Memory B cell (primary cell): ENCODE data around the gene LRIF1.
"Not testable (repeated sequence)": the region's sequence is repeated elsewhere in the genome, so short reads cannot be mapped to it uniquely, and the experiment has no call there.

Experiments
- ATAC-seq: fragments of 150-1000 bp; cut with Tn5 transposase; 2 replicates; pipeline ENCODE4 v1.10.0; 2021; ENCODE audit warnings: low read depth, mild to moderate bottlenecking, moderate library complexity
- DNase-seq, 2 donors: peaks; one replicate each; pipeline ENCODE4 v3.0.0; 2022; ENCODE audit warnings: low spot score in 2 of 2
- H3K27ac Mint-ChIP-seq: one replicate; pipeline ENCODE4 v1.8.0; 2022; ENCODE audit warnings: mild to moderate bottlenecking, moderate library complexity, mixed read lengths
- H3K27me3 Mint-ChIP-seq: one replicate; pipeline ENCODE4 v1.8.0; 2022; ENCODE audit warnings: mixed read lengths
- H3K36me3 Mint-ChIP-seq: one replicate; pipeline ENCODE4 v1.8.0; 2022; ENCODE audit warnings: mild to moderate bottlenecking, mixed read lengths
- H3K4me1 Mint-ChIP-seq: one replicate; pipeline ENCODE4 v1.8.0; 2022; ENCODE audit warnings: mixed read lengths
- H3K4me3 Mint-ChIP-seq: one replicate; pipeline ENCODE4 v1.8.0; 2022; ENCODE audit warnings: mild to moderate bottlenecking, moderate library complexity, mixed read lengths
- H3K9me3 Mint-ChIP-seq: one replicate; pipeline ENCODE4 v1.8.0; 2022; ENCODE audit warnings: mixed read lengths

LRIF1 gene

GRCh38 chr1:110963691-110964454, at the start of gene LRIF1:
Gene LRIF1, minus strand, starts transcription at chr1:110963922. Its CDS starts 234 bp downstream, at chr1:110963688.
- peak; percentile 98 to 100 for DNase-seq
- Mint-ChIP-seq H3K4me3 (peak within 1 kb of the TSS; percentile 86), H3K27me3 (peaks cover 6% of the 10 kb centered on the region), H3K27ac (peak within 1 kb of the TSS; percentile 97), H3K4me1 (peaks cover 19% of the 10 kb centered on the region), H3K9me3 (peaks cover 22% of the 10 kb centered on the region), H3K36me3 (peaks cover 28% of the 10 kb centered on the region)
- peak; percentile 86 for ATAC-seq

GRCh38 chr1:111008031-111008430, 44.3 kb upstream of the LRIF1 start:
- DNase-seq (no peak), ATAC-seq (no peak)
- Mint-ChIP-seq H3K4me1 (no peaks in the 10 kb centered on the region), H3K9me3 (peaks cover 12% of the 10 kb centered on the region), H3K27ac (no peak overlapping the region), H3K27me3 (peaks cover 19% of the 10 kb centered on the region), H3K4me3 (no peak overlapping the region), H3K36me3 (peaks cover 3% of the 10 kb centered on the region)

- no peak for DNase-seq
- H3K4me3 Mint-ChIP-seq = no peak overlapping the region
- peaks cover 3% of the 10 kb centered on the region for H3K36me3 Mint-ChIP-seq
- no peaks in the 10 kb centered on the region for H3K4me1 Mint-ChIP-seq
- H3K27ac Mint-ChIP-seq = no peak overlapping the region
- peaks cover 6% of the 10 kb centered on the region for H3K9me3 Mint-ChIP-seq
- no peak for ATAC-seq
- H3K27me3 Mint-ChIP-seq = peaks cover 19% of the 10 kb centered on the region
Observed at GRCh38 chr1:111006556-111006955, 42.8 kb upstream of the LRIF1 start.

GRCh38 chr1:110999607-111000006, 35.9 kb upstream of the LRIF1 start:
- not testable (repeated sequence) for H3K36me3 Mint-ChIP-seq, H3K4me3 Mint-ChIP-seq, H3K9me3 Mint-ChIP-seq, H3K27me3 Mint-ChIP-seq, H3K4me1 Mint-ChIP-seq, DNase-seq, ATAC-seq, H3K27ac Mint-ChIP-seq

- H3K27ac Mint-ChIP-seq, H3K27me3 Mint-ChIP-seq, H3K36me3 Mint-ChIP-seq, H3K4me3 Mint-ChIP-seq, H3K4me1 Mint-ChIP-seq, H3K9me3 Mint-ChIP-seq: not testable (repeated sequence)
- ATAC-seq (peak; percentile 65), DNase-seq (peak in 1 of 2 donors; percentile 17)
Observed at GRCh38 chr1:110992329-110992728, 28.6 kb upstream of the LRIF1 start.

GRCh38 chr1:110991295-110991694, 27.6 kb upstream of the LRIF1 start:
- not testable (repeated sequence) for H3K27ac Mint-ChIP-seq

GRCh38 chr1:110990541-110990940, 26.8 kb upstream of the LRIF1 start:
- Mint-ChIP-seq H3K36me3 (peaks cover 4% of the 10 kb centered on the region), H3K4me3 (no peak overlapping the region), H3K27ac (no peak overlapping the region), H3K4me1 (peaks cover 5% of the 10 kb centered on the region), H3K9me3 (peaks cover 6% of the 10 kb centered on the region), H3K27me3 (peaks cover 2% of the 10 kb centered on the region)
- no peak for DNase-seq
- no peak for ATAC-seq

More at GRCh38 chr1:110991295-110991694, 27.6 kb upstream of the LRIF1 start:
- H3K4me1 Mint-ChIP-seq, H3K36me3 Mint-ChIP-seq, H3K4me3 Mint-ChIP-seq, H3K9me3 Mint-ChIP-seq, H3K27me3 Mint-ChIP-seq, ATAC-seq, DNase-seq: not testable (repeated sequence)

GRCh38 chr1:110986407-110986891, 22.7 kb upstream of the LRIF1 start:
- H3K4me1 Mint-ChIP-seq = peaks cover 8% of the 10 kb centered on the region
- peaks cover 8% of the 10 kb centered on the region for H3K27me3 Mint-ChIP-seq
- H3K27ac Mint-ChIP-seq = no peak overlapping the region
- no peak overlapping the region for H3K4me3 Mint-ChIP-seq
- ATAC-seq = no peak
- peaks cover 8% of the 10 kb centered on the region for H3K36me3 Mint-ChIP-seq
- no peak for DNase-seq
- peaks cover 13% of the 10 kb centered on the region for H3K9me3 Mint-ChIP-seq

- no peak overlapping the region for H3K27ac Mint-ChIP-seq
- H3K36me3 Mint-ChIP-seq = peaks cover 8% of the 10 kb centered on the region
- H3K27me3 Mint-ChIP-seq = peaks cover 10% of the 10 kb centered on the region
- H3K4me1 Mint-ChIP-seq = peaks cover 8% of the 10 kb centered on the region
- peaks cover 14% of the 10 kb centered on the region for H3K9me3 Mint-ChIP-seq
- H3K4me3 Mint-ChIP-seq = no peak overlapping the region
- no peak for DNase-seq
- no peak for ATAC-seq
Observed at GRCh38 chr1:110982320-110982719, 18.6 kb upstream of the LRIF1 start.

GRCh38 chr1:110979154-110979553, 15.4 kb upstream of the LRIF1 start:
- Mint-ChIP-seq H3K4me1 (peaks cover 8% of the 10 kb centered on the region), H3K36me3 (peaks cover 7% of the 10 kb centered on the region), H3K9me3 (peaks cover 19% of the 10 kb centered on the region), H3K27ac (no peak overlapping the region), H3K27me3 (peaks cover 10% of the 10 kb centered on the region), H3K4me3 (no peak overlapping the region)
- ATAC-seq = no peak
- no peak for DNase-seq

GRCh38 chr1:110976089-110976488, 12.4 kb upstream of the LRIF1 start:
- no peak for DNase-seq
- H3K36me3 Mint-ChIP-seq = peaks cover 15% of the 10 kb centered on the region
- peaks cover 27% of the 10 kb centered on the region for H3K9me3 Mint-ChIP-seq
- H3K4me1 Mint-ChIP-seq = no peaks in the 10 kb centered on the region
- H3K27ac Mint-ChIP-seq = no peak overlapping the region
- ATAC-seq = no peak
- H3K27me3 Mint-ChIP-seq = peaks cover 16% of the 10 kb centered on the region
- H3K4me3 Mint-ChIP-seq = no peak overlapping the region

GRCh38 chr1:110975265-110975664, 11.5 kb upstream of the LRIF1 start:
- Mint-ChIP-seq H3K27me3 (peaks cover 14% of the 10 kb centered on the region), H3K9me3 (peaks cover 26% of the 10 kb centered on the region), H3K36me3 (peaks cover 14% of the 10 kb centered on the region), H3K4me3 (no peak overlapping the region), H3K27ac (no peak overlapping the region), H3K4me1 (no peaks in the 10 kb centered on the region)
- ATAC-seq (no peak), DNase-seq (no peak)

GRCh38 chr1:110967256-110967655, 3.5 kb upstream of the LRIF1 start:
- peaks cover 26% of the 10 kb centered on the region for H3K9me3 Mint-ChIP-seq
- H3K27ac Mint-ChIP-seq = no peak overlapping the region

GRCh38 chr1:110964455-110964903, 757 bp upstream of the LRIF1 start:
- Mint-ChIP-seq H3K27me3 (peaks cover 6% of the 10 kb centered on the region), H3K9me3 (peaks cover 22% of the 10 kb centered on the region), H3K27ac (peak overlapping the region; percentile 97), H3K36me3 (peaks cover 26% of the 10 kb centered on the region), H3K4me3 (peak overlapping the region; percentile 86), H3K4me1 (peaks cover 19% of the 10 kb centered on the region)
- DNase-seq (no peak), ATAC-seq (no peak)

More at GRCh38 chr1:110967256-110967655, 3.5 kb upstream of the LRIF1 start:
- Mint-ChIP-seq H3K4me1 (peaks cover 8% of the 10 kb centered on the region), H3K27me3 (peaks cover 24% of the 10 kb centered on the region), H3K4me3 (no peak overlapping the region), H3K36me3 (peaks cover 21% of the 10 kb centered on the region)
- DNase-seq = no peak
- no peak for ATAC-seq
